ENCODE data around the gene MASTL.

DNA sequence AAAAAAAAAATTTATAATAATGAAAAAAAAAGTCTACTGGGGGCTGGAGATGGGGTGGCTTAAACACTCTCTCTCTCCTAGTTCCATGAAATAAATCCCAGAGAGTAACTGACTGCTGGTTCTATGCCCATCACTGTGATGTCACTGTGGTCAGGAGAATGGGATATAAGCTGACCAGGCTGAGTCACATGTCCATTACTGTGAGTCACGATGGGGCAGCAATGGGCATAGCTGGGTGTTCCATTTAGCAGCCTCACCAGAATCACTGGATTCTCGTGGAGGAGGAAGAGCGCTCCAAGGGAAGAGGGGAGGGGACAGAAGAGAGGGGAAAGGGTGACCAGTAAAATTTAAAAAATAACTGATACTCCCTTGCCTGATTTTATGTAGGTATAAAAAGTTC lies 37.1 kb downstream of the MASTL start:
- TF ChIP-seq, protein P1, sequence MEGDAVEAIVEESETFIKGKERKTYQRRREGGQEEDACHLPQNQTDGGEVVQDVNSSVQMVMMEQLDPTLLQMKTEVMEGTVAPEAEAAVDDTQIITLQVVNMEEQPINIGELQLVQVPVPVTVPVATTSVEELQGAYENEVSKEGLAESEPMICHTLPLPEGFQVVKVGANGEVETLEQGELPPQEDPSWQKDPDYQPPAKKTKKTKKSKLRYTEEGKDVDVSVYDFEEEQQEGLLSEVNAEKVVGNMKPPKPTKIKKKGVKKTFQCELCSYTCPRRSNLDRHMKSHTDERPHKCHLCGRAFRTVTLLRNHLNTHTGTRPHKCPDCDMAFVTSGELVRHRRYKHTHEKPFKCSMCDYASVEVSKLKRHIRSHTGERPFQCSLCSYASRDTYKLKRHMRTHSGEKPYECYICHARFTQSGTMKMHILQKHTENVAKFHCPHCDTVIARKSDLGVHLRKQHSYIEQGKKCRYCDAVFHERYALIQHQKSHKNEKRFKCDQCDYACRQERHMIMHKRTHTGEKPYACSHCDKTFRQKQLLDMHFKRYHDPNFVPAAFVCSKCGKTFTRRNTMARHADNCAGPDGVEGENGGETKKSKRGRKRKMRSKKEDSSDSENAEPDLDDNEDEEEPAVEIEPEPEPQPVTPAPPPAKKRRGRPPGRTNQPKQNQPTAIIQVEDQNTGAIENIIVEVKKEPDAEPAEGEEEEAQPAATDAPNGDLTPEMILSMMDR (conservative IDR thresholded peaks at IDR 0.05; ENCODE audit: low read depth, low read length), result no peak
- no peak for TF ChIP-seq EZH2 (IDR thresholded peaks at IDR 0.05; ENCODE audit: borderline replicate concordance, low read depth, low read length, poor library complexity, severe bottlenecking)
